Esophagus squamous epithelium (tissue), 4 donors: ENCODE data around the gene TRIM17.

Experiments
- POLR2A ChIP-seq, 4 donors: fragments of 450-650 bp; IDR thresholded peaks; one replicate each; pipeline ENCODE4 v1.6.1; 2017; ENCODE audit warnings: antibody characterized with exemption in 4 of 4, mild to moderate bottlenecking in 4 of 4, moderate library complexity in 3 of 4
- TF ChIP-seq, protein P1 (sequence below), 6 experiments: fragments of 450-650 bp in 4 of 6; fragments of 200-600 bp in 2 of 6; sonication (generic) in 2 of 6; IDR thresholded peaks; one replicate each; pipeline ENCODE4 v1.5.1; 2016 to 2019; ENCODE audit warnings: antibody characterized with exemption in 6 of 6, mild to moderate bottlenecking in 4 of 6, moderate library complexity in 4 of 6

DNA sequence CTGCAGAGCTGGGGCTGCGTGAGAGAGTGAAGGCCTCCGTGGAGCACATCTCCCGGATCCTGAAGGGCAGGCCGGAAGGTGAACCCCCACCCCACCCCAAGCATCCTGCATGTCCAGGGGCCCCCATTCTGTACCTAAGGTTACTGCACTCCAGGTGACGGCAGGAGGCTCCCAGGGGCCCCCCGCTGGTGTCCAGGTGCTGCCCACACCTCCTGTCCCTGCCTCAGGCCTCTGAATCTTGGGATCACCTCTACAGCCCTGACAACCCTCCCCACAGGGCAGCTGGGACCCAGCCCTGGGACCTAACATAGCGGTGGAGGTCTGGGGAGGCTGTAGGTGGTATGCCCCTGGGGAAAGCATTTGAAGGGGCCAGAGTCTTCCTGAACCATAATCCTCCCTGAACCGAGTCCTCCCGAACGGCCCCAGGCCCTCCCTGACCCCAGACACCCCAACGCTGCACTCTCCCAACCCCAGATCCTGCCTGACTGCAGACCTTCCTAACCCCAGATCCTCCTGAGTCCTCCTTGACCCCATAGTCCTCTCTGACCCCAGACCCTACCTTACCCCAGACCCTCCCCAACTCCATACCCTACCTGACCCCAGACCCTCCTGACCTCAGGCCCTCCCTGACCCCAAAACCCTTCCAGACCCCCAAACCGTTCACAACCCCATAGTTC lies 43.5 kb downstream of the TRIM17 start:
- no peak for TF ChIP-seq POLR2A (IDR thresholded peaks at IDR 0.05)
- TF ChIP-seq, protein P1, sequence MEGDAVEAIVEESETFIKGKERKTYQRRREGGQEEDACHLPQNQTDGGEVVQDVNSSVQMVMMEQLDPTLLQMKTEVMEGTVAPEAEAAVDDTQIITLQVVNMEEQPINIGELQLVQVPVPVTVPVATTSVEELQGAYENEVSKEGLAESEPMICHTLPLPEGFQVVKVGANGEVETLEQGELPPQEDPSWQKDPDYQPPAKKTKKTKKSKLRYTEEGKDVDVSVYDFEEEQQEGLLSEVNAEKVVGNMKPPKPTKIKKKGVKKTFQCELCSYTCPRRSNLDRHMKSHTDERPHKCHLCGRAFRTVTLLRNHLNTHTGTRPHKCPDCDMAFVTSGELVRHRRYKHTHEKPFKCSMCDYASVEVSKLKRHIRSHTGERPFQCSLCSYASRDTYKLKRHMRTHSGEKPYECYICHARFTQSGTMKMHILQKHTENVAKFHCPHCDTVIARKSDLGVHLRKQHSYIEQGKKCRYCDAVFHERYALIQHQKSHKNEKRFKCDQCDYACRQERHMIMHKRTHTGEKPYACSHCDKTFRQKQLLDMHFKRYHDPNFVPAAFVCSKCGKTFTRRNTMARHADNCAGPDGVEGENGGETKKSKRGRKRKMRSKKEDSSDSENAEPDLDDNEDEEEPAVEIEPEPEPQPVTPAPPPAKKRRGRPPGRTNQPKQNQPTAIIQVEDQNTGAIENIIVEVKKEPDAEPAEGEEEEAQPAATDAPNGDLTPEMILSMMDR (IDR thresholded peaks at IDR 0.05), result no peak
